PFSK-1 (cell line): ENCODE measurements around the gene PHLPP1.

Experiments
- FOXP2 ChIP-seq: optimal IDR thresholded peaks from 2 replicates; pipeline ENCODE3; 2011; ENCODE audit warnings: borderline replicate concordance, control low read depth, inconsistent platforms; ENCODE audit not compliant: insufficient read depth; ENCODE audit errors: extremely low read length, extremely low read depth
- POLR2AphosphoS5 ChIP-seq: IDR thresholded peaks from 2 replicates; pipeline ENCODE4 v1.6.1; 2012; ENCODE audit warnings: low read depth, mild to moderate bottlenecking, control low read depth, low read length, moderate library complexity
- SIN3A ChIP-seq: IDR thresholded peaks from 2 replicates; pipeline ENCODE4 v1.6.1; 2012; ENCODE audit warnings: mild to moderate bottlenecking, low read length, moderate library complexity, borderline replicate concordance; ENCODE audit not compliant: insufficient read depth
- TAF1 ChIP-seq: IDR thresholded peaks from 2 replicates; pipeline ENCODE4 v1.6.1; 2012; ENCODE audit warnings: low read length, control low read depth, borderline replicate concordance; ENCODE audit not compliant: insufficient read depth
- TF ChIP-seq, protein P1 (sequence below), 2 experiments: IDR thresholded peaks; 2 replicates each; pipeline versions ENCODE4 v1.6.1 to v1.8.0; 2011 to 2012; ENCODE audit warnings: low read depth in 2 of 2, low read length in 2 of 2, control low read depth in 1 of 2, inconsistent platforms in 1 of 2, mild to moderate bottlenecking in 1 of 2, moderate library complexity in 1 of 2; ENCODE audit not compliant: insufficient read depth in 1 of 2

- no peak for TF ChIP-seq POLR2AphosphoS5
- TF ChIP-seq TAF1 = no peak
- TF ChIP-seq, protein P1, sequence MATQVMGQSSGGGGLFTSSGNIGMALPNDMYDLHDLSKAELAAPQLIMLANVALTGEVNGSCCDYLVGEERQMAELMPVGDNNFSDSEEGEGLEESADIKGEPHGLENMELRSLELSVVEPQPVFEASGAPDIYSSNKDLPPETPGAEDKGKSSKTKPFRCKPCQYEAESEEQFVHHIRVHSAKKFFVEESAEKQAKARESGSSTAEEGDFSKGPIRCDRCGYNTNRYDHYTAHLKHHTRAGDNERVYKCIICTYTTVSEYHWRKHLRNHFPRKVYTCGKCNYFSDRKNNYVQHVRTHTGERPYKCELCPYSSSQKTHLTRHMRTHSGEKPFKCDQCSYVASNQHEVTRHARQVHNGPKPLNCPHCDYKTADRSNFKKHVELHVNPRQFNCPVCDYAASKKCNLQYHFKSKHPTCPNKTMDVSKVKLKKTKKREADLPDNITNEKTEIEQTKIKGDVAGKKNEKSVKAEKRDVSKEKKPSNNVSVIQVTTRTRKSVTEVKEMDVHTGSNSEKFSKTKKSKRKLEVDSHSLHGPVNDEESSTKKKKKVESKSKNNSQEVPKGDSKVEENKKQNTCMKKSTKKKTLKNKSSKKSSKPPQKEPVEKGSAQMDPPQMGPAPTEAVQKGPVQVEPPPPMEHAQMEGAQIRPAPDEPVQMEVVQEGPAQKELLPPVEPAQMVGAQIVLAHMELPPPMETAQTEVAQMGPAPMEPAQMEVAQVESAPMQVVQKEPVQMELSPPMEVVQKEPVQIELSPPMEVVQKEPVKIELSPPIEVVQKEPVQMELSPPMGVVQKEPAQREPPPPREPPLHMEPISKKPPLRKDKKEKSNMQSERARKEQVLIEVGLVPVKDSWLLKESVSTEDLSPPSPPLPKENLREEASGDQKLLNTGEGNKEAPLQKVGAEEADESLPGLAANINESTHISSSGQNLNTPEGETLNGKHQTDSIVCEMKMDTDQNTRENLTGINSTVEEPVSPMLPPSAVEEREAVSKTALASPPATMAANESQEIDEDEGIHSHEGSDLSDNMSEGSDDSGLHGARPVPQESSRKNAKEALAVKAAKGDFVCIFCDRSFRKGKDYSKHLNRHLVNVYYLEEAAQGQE (IDR thresholded peaks at IDR 0.05; ENCODE audit: insufficient read depth in 1 of 2, low read depth in 2 of 2, low read length in 2 of 2) = no peak
- no peak for TF ChIP-seq SIN3A
- TF ChIP-seq FOXP2 = no peak
Observed at GRCh38 chr18:62841405-62841804, 126.1 kb downstream of the PHLPP1 start.
